H1 (cell line): ENCODE measurements around the gene DHRS12. TPM values are rescaled to one million over a fixed set of nuclear protein-coding genes. Genes with fewer than 3 reads are reported as not detected.

Source experiments
- CTCF ChIA-PET: fragments of 300-600 bp; sonication (Branson Sonifier 250); formaldehyde crosslinking; loops from one replicate; lab custom pipeline; 2021; ENCODE audit not compliant: partially characterized antibody; lab: Charles Lee
- POLR2A ChIA-PET: fragments of 300-600 bp; sonication (Branson Sonifier 250); formaldehyde crosslinking; loops from one replicate; lab custom pipeline; 2021; ENCODE audit warnings: inconsistent platforms; ENCODE audit not compliant: partially characterized antibody; lab: Charles Lee
- DNase-seq, 2 experiments: peaks; one replicate each; pipeline versions ENCODE4 v3.0.0 to v3.0.0-alpha.2; 2010 to 2022; ENCODE audit warnings: low spot score in 2 of 2, low read depth in 1 of 2, mixed read lengths in 1 of 2
- FAIRE-seq: peaks from 2 replicates; lab custom pipeline; 2011; peaks lifted over from hg19 to GRCh38; lab: Jason Lieb, UNC
- H2AFZ ChIP-seq: 2 replicates; pipeline ENCODE4 v1.8.1; 2012; ENCODE audit warnings: low read length, inconsistent platforms
- H2AK5ac ChIP-seq: 2 replicates; pipeline ENCODE4 v1.6.1; 2013; ENCODE audit warnings: low read depth, low read length
- H2BK120ac ChIP-seq: replicated peaks from 2 replicates; pipeline ENCODE3; 2013; ENCODE audit warnings: low read depth, low read length, inconsistent platforms
- H2BK12ac ChIP-seq: 2 replicates; pipeline ENCODE4 v1.6.1; 2013; ENCODE audit warnings: low read depth, low read length
- H2BK15ac ChIP-seq: 2 replicates; pipeline ENCODE4 v1.6.1; 2013; ENCODE audit warnings: low read length
- H2BK20ac ChIP-seq: 2 replicates; pipeline ENCODE4 v1.6.1; 2013; ENCODE audit warnings: low read length
- H2BK5ac ChIP-seq: 2 replicates; pipeline ENCODE4 v1.6.1; 2013; ENCODE audit warnings: low read depth, low read length
- H3K14ac ChIP-seq: 2 replicates; pipeline ENCODE4 v1.6.1; 2013; ENCODE audit warnings: inconsistent platforms; ENCODE audit not compliant: insufficient read length
- H3K18ac ChIP-seq: 2 replicates; pipeline ENCODE4 v1.6.1; 2013; ENCODE audit warnings: low read length; ENCODE audit errors: extremely low read depth
- H3K23ac ChIP-seq: 2 replicates; pipeline ENCODE4 v1.6.1; 2013; ENCODE audit warnings: inconsistent platforms; ENCODE audit not compliant: insufficient read length
- H3K23me2 ChIP-seq: 2 replicates; pipeline ENCODE4 v1.6.1; 2013; ENCODE audit warnings: low read depth, low read length
- H3K27ac ChIP-seq: 2 replicates; pipeline ENCODE4 v1.6.1; 2011; ENCODE audit warnings: low read depth, low read length, inconsistent platforms
- H3K27me3 ChIP-seq, 4 experiments: replicated peaks in 1 of 4; 1 replicate in 1 of 4; 2 replicates in 3 of 4; pipeline versions ENCODE4 v1.6.1 to v1.8.1; 2011 to 2013; ENCODE audit warnings: low read length in 3 of 4, mild to moderate bottlenecking in 3 of 4, inconsistent platforms in 2 of 4, mixed read lengths in 2 of 4, moderate library complexity in 1 of 4; ENCODE audit not compliant: control insufficient read depth in 3 of 4, insufficient read depth in 3 of 4; ENCODE audit errors: extremely low read depth in 1 of 4
- H3K36me3 ChIP-seq, 4 experiments: 2 replicates each; pipeline versions ENCODE4 v1.6.1 to v1.8.1; 2011 to 2013; ENCODE audit warnings: mild to moderate bottlenecking in 4 of 4, low read length in 3 of 4, moderate library complexity in 2 of 4, control low read depth in 1 of 4, inconsistent platforms in 1 of 4; ENCODE audit not compliant: insufficient read depth in 4 of 4, control insufficient read depth in 2 of 4
- H3K4ac ChIP-seq: replicated peaks from 2 replicates; pipeline ENCODE3; 2013; ENCODE audit warnings: low read length, low read depth, mixed read lengths, inconsistent platforms; ENCODE audit not compliant: insufficient read length
- H3K4me1 ChIP-seq, 4 experiments: replicated peaks in 1 of 4; 1 replicate in 1 of 4; 2 replicates in 3 of 4; pipeline versions ENCODE4 v1.6.1 to v1.8.1; 2011 to 2013; ENCODE audit warnings: low read length in 3 of 4, inconsistent platforms in 2 of 4, mixed read lengths in 1 of 4; ENCODE audit not compliant: insufficient read depth in 4 of 4, control insufficient read depth in 3 of 4
- H3K4me2 ChIP-seq, 2 experiments: 2 replicates each; pipeline versions ENCODE4 v1.6.1 to v1.8.1; 2011 to 2013; ENCODE audit warnings: low read depth in 2 of 2, low read length in 2 of 2, control low read depth in 1 of 2, inconsistent platforms in 1 of 2, mild to moderate bottlenecking in 1 of 2; ENCODE audit not compliant: insufficient read depth in 1 of 2
- H3K4me3 ChIP-seq, 4 experiments: fragments of 200-600, 300-600 bp in 1 of 4; sonication (generic), shearing (Covaris generic), sonication (Bioruptor Twin) in 1 of 4; 2 replicates each; pipeline versions ENCODE4 v1.5.1 to v1.8.1; 2011 to 2016; ENCODE audit warnings: low read length in 4 of 4, low read depth in 3 of 4, control low read depth in 2 of 4, inconsistent platforms in 2 of 4, mild to moderate bottlenecking in 2 of 4, mixed read lengths in 1 of 4, moderate library complexity in 1 of 4; ENCODE audit not compliant: insufficient read depth in 2 of 4; ENCODE audit errors: extremely low read depth in 1 of 4
- H3K56ac ChIP-seq: replicated peaks from 2 replicates; pipeline ENCODE3; 2013; ENCODE audit warnings: low read depth, mild to moderate bottlenecking, mixed read lengths, low read length, inconsistent platforms; ENCODE audit not compliant: insufficient read length
- H3K79me1 ChIP-seq: 2 replicates; pipeline ENCODE4 v1.6.1; 2013; ENCODE audit warnings: low read depth, low read length, control low read depth
- H3K79me2 ChIP-seq, 2 experiments: 2 replicates each; pipeline versions ENCODE4 v1.6.1 to v1.8.1; 2012 to 2013; ENCODE audit warnings: low read length in 2 of 2, mild to moderate bottlenecking in 2 of 2, inconsistent platforms in 1 of 2; ENCODE audit not compliant: insufficient read depth in 2 of 2, control insufficient read depth in 1 of 2
- H3K9ac ChIP-seq, 4 experiments: replicated peaks in 1 of 4; 1 replicate in 1 of 4; 2 replicates in 3 of 4; pipeline versions ENCODE4 v1.6.1 to v1.8.1; 2011 to 2013; ENCODE audit warnings: low read depth in 3 of 4, low read length in 3 of 4, control low read depth in 2 of 4, mild to moderate bottlenecking in 2 of 4, moderate library complexity in 2 of 4, inconsistent platforms in 1 of 4; ENCODE audit errors: extremely low read depth in 1 of 4
- H3K9me3 ChIP-seq, 2 experiments: 2 replicates each; pipeline versions ENCODE4 v1.6.1 to v1.8.1; 2012 to 2013; ENCODE audit warnings: mild to moderate bottlenecking in 2 of 2, moderate library complexity in 2 of 2, control low read depth in 1 of 2, inconsistent platforms in 1 of 2, low read depth in 1 of 2, low read length in 1 of 2, mixed read lengths in 1 of 2; ENCODE audit not compliant: insufficient read depth in 2 of 2
- H4K20me1 ChIP-seq, 2 experiments: replicated peaks in 1 of 2; 2 replicates each; pipeline versions ENCODE3 to v1.8.1; 2011 to 2013; ENCODE audit warnings: inconsistent platforms in 2 of 2, low read length in 2 of 2, mild to moderate bottlenecking in 1 of 2; ENCODE audit not compliant: insufficient read depth in 2 of 2, control insufficient read depth in 1 of 2
- H4K5ac ChIP-seq: 2 replicates; pipeline ENCODE4 v1.6.1; 2013; ENCODE audit warnings: low read length, low read depth, mixed read lengths, inconsistent platforms; ENCODE audit not compliant: insufficient read length
- H4K8ac ChIP-seq: 2 replicates; pipeline ENCODE4 v1.8.0; 2013; ENCODE audit warnings: mild to moderate bottlenecking, moderate library complexity, low read length, inconsistent platforms; ENCODE audit not compliant: insufficient read depth; ENCODE audit errors: extremely low read depth
- H4K91ac ChIP-seq: replicated peaks from 2 replicates; pipeline ENCODE3; 2013; ENCODE audit warnings: low read length, mixed read lengths, inconsistent platforms; ENCODE audit not compliant: insufficient read length
- BACH1 ChIP-seq: IDR thresholded peaks from 2 replicates; pipeline ENCODE4 v1.6.1; 2012; ENCODE audit warnings: low read length, improper control_type of control experiment
- BCL11A ChIP-seq, 2 experiments: IDR thresholded peaks; one replicate each; pipeline ENCODE4 v1.6.1; 2011; ENCODE audit warnings: low read depth in 2 of 2, low read length in 2 of 2, mild to moderate bottlenecking in 2 of 2
- FOSL1 ChIP-seq: IDR thresholded peaks from 2 replicates; pipeline ENCODE4 v1.6.1; 2011; ENCODE audit warnings: mild to moderate bottlenecking, low read depth, low read length, moderate library complexity; ENCODE audit not compliant: insufficient read depth
- RBBP5 ChIP-seq: IDR thresholded peaks from 2 replicates; pipeline ENCODE4 v1.7.1; 2012; ENCODE audit warnings: low read depth, mild to moderate bottlenecking, inconsistent platforms, low read length, moderate library complexity, borderline replicate concordance
- RNF2 ChIP-seq: fragments of 200-900, 300-1000 bp; sonication (generic); IDR thresholded peaks from 2 replicates; pipeline ENCODE4 v1.7.1; 2016; ENCODE audit warnings: borderline replicate concordance, low read depth, mild to moderate bottlenecking, antibody characterized with exemption, low read length; ENCODE audit not compliant: poor library complexity, severe bottlenecking; ENCODE audit errors: missing control alignments
- SP2 ChIP-seq: IDR thresholded peaks from 2 replicates; pipeline ENCODE4 v1.6.1; 2012; ENCODE audit warnings: mild to moderate bottlenecking, low read length, inconsistent platforms
- TAF1 ChIP-seq: IDR thresholded peaks from 2 replicates; pipeline ENCODE4 v1.6.1; 2011; ENCODE audit warnings: mild to moderate bottlenecking, low read depth, low read length
- TAF7 ChIP-seq: optimal IDR thresholded peaks from 2 replicates; pipeline ENCODE3; 2011; ENCODE audit warnings: low read depth, mild to moderate bottlenecking, inconsistent platforms, low read length, moderate library complexity, borderline replicate concordance
- USF2 ChIP-seq: IDR thresholded peaks from 2 replicates; pipeline ENCODE4 v1.6.1; 2011; ENCODE audit warnings: low read length, improper control_type of control experiment
- WGBS, 2 experiments: shearing (Covaris generic) in 1 of 2; methylation state at CpG; one replicate each; pipeline versions ENCODE4 v1.1.6 to v1.1.7; 2013 to 2015; ENCODE audit warnings: low lambda C conversion rate in 2 of 2, mixed read lengths in 2 of 2, inconsistent platforms in 1 of 2, low coverage in 1 of 2, missing lambda C conversion rate in 1 of 2; ENCODE audit not compliant: insufficient replicate concordance in 2 of 2, insufficient coverage in 1 of 2, insufficient read length in 1 of 2; ENCODE audit errors: extremely low coverage in 1 of 2, missing lambda C conversion rate in 1 of 2; 5-methylcytosine and 5-hydroxymethylcytosine counted together
- polyA plus RNA-seq, 7 experiments: library from polyadenylated mRNA; depleted of rRNA in 3 of 7; stranded (reverse) in 5 of 7; unstranded in 2 of 7; fragments of >200 nt in 5 of 7; fragments of 200-250 nt in 2 of 7; gene quantifications; 1 replicate in 5 of 7; 2 replicates in 1 of 7; 4 replicates in 1 of 7; pipeline versions ENCODE4 v1.2.1 to v1.2.3, GENCODE V29; 2011 to 2013; ENCODE audit warnings: missing spikeins in 2 of 7, mixed read lengths in 2 of 7
- total RNA-seq: library from RNA; stranded (reverse); fragmentation: NEBNext Ultra II Directional; extraction: Animal tissue kit (Norgen Biotek cat#: 25700); gene quantifications from 2 replicates; pipeline ENCODE4 v1.2.1, GENCODE V29; 2021

The DHRS12 gene
- total and polyA plus RNA-seq, 2 of the 8 experiments (the other 6 are each of a cell fraction or from before 2014, with no cell fraction given), result 8.7 TPM

- Histone ChIP-seq H3K4ac (no peak overlapping the region), H3K27me3 (no peaks in the 10 kb centered on the region), H3K9ac (no peak overlapping the region), H4K20me1 (no peaks in the 10 kb centered on the region), H2AFZ (no peak overlapping the region), H3K23me2 (no peaks in the 10 kb centered on the region), H4K5ac (no peak overlapping the region), H3K79me1 (no peaks in the 10 kb centered on the region; the same call in 1 of the 2 replicates), H3K14ac (no peak overlapping the region), H2BK12ac (no peak overlapping the region), H3K56ac (no peak overlapping the region), H3K36me3 (peaks cover 0 to 11% (median 6%) of the 10 kb centered on the region in 4 experiments; a peak in 4 of 8 replicates), H2BK120ac (no peak overlapping the region), H3K4me3 (no peak overlapping the region), H3K4me1 (peaks cover 0 to 5% (median 2%) of the 10 kb centered on the region in 4 experiments; a peak in 1 of 7 replicates), H2AK5ac (no peak overlapping the region), H3K27ac (no peak overlapping the region), H3K79me2 (no peaks in the 10 kb centered on the region), H2BK20ac (no peak overlapping the region), H2BK5ac (no peak overlapping the region), H3K23ac (no peak overlapping the region), H3K18ac (no peak overlapping the region), H2BK15ac (no peak overlapping the region), H4K91ac (no peak overlapping the region), H3K9me3 (no peaks in the 10 kb centered on the region), H4K8ac (no peak overlapping the region), H3K4me2 (no peak overlapping the region)
- POLR2A ChIA-PET, result interaction anchor here (1.2 to 1.4 kb wide), 3 partner anchors 9 to 277 kb away, joined by 3 to 4 read pairs (median 3); partner anchors contain the start of gene INTS6
- no peak for FAIRE-seq
- WGBS, 2 experiments, result 94% methylated on average over 11 of the region's 11 CpGs; no CpG with 5 or more reads in 1 of the 2 experiments
- TF ChIP-seq SP2 (no peak), RNF2 (no peak), BCL11A (IDR thresholded peaks at IDR 0.05; ENCODE audit: low read depth in 2 of 2, low read length in 2 of 2) (no peak), FOSL1 (no peak), BACH1 (no peak), TAF7 (no peak), RBBP5 (no peak), USF2 (no peak), TAF1 (no peak)
- CTCF ChIA-PET, result interaction anchor here (0.7 to 1.7 kb wide), 4 partner anchors 9 to 297 kb away, joined by 3 to 4 read pairs (median 4); no protein-coding TSS in a partner anchor
- no peak for DNase-seq
Measured at GRCh38 chr13:51729866-51730553, 74.0 kb downstream of the DHRS12 start.
